AG20443 (cell line): ENCODE measurements around the gene TIMM29.
"Not testable (repeated sequence)": the region's sequence is repeated elsewhere in the genome, so short reads cannot be mapped to it uniquely, and the experiment has no call there.

Source experiments
- DNase-seq: peaks from one replicate; pipeline ENCODE4 v3.0.0; 2012; ENCODE audit warnings: low spot score, mixed read lengths

Gene TIMM29

DNA sequence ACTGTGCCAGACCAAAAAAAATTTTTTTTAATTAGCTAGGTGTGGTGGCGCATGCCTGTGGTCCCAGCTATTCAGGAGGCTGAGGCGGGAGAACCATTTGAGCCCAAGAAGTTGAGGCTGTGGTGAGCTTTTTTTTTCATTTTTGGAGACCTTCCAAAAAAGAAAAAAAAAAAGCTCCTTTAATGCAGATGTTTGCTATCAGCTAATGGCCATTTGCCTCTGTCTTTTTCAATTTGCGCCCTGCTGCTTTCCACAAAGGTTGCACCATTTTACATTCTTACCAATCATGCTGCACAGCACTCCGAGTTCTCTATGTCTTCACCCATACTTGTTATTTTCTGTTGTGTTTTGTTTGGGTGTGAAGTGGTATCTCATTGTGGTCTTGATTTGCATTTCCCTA, 16.7 kb downstream of the TIMM29 start:
- no peak for DNase-seq

DNA sequence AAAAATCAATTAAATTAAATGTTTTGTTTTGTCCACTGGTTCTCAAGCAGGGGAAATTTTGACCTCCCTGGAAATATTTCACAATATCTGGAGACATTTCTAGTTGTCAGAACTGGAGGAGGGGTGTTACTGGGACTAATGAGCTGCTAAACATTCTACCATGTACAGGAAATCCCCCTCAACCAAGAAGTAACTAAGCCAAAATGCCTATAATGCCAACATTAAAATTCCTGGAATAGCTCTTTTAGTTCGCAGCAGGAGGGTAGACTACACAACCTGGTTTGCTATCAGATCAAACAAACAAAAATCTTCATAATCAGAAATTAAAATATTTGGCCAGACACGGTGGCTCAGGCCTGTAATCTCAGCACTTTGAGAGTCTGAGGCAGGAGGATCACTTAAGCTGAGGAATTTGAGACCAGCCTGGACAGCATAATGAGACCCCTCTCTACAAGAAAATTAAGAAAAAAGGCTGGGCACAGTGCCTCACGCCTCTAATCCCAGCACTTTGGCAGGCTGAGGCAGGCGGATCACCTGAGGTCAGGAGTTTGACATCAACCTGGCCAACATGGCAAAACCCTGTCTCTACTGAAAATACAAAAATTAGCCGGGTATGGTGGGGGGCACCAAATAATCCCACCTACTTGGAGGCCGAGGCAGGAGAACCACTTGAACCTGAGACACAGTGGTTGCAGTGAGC, 18.5 kb downstream of the TIMM29 start:
- peak; percentile 35 for DNase-seq

DNA sequence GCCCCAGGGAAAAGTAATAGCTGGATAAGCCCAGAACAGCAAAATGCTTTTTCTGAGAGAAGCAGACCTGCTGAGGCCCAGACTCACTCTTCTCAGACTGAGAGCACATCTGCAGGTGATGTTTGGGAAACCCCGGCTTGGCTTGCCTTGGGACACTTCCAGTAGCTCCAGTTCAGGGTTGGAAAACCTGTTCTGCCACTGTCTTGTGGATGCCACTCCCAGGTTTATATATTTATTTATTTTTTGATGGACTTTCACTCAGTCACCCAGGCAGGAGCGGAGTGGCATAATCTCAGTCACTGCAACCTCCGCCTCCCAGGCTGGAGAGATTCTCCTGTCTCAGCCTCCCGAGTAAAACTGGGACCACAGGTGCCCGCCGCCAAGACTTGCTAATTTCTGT, 24.2 kb downstream of the TIMM29 start:
- DNase-seq, result no peak

DNA sequence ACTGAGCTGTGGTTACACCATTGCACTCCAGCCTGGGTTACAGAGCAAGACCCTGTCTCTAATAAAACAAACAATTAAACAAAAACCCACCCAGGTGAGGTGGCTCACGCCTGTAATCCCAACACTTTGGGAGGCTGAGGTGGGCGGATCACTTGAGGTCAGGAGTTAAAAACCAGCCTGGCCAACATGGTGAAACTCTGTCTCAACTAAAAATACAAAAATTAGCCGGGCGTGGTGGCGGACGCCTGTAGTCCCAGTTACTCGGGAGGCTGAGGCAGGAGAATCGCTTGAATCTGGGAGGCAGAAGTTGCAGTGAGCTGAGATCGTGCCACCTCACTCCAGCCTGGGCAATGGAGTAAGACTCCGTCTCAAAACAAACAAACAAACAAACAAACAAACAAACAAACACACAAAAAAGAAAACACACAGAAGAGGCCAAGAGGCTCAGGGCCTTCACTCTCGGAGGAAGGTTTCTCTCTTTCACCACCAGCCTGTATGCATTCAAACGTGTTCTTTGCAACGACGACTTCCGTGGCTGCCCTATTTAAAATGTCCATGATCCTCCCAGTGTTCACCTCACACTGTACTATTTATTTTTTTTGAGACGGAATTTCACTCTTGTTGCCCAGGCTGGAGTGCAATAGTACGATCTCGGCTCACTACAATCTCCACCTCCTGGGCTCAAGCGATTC, 30.8 kb downstream of the TIMM29 start:
- DNase-seq, result not testable (repeated sequence)

DNA sequence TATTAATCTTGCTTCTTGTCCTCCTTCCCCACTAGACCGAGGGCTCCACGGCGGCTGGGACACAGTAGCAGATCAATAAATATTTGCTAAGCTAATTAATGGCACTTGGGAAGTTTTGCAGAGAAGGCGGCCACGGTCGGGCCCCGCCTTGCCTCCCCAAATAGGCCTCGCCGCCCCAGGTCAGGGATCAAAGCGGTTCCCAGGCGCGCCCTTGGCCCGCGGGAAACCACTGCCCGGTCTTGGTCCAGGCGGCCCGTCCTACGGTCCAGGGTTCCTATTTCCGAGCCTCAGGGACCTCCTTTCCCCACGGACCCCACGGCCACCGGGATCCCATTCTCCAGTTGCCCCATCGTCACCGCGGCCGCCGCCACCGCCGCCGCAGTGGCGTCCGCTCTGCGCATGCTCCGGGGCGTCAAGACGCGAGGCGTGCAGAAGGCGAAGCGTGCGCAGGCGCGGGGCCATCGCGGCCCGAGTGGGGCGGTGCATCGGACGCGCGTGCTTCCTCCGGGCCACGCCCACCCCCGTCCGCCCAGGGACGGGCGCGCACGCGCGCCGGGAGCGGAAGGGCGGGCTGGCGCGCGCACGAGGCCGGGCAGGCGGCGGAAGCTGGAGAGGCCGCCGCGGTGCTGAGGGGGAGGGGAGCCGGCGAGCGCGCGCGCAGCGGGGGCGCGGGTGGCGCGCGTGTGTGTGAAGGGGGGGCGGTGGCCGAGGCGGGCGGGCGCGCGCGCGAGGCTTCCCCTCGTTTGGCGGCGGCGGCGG, 31.9 kb downstream of the TIMM29 start, which contains the start of gene SMARCA4:
Gene SMARCA4 (plus strand): TSS at position 717 of the 759 bp plus-strand sequence. CDS start 23,122 bp downstream, outside the sequence.
- peak; percentile 100 for DNase-seq

DNA sequence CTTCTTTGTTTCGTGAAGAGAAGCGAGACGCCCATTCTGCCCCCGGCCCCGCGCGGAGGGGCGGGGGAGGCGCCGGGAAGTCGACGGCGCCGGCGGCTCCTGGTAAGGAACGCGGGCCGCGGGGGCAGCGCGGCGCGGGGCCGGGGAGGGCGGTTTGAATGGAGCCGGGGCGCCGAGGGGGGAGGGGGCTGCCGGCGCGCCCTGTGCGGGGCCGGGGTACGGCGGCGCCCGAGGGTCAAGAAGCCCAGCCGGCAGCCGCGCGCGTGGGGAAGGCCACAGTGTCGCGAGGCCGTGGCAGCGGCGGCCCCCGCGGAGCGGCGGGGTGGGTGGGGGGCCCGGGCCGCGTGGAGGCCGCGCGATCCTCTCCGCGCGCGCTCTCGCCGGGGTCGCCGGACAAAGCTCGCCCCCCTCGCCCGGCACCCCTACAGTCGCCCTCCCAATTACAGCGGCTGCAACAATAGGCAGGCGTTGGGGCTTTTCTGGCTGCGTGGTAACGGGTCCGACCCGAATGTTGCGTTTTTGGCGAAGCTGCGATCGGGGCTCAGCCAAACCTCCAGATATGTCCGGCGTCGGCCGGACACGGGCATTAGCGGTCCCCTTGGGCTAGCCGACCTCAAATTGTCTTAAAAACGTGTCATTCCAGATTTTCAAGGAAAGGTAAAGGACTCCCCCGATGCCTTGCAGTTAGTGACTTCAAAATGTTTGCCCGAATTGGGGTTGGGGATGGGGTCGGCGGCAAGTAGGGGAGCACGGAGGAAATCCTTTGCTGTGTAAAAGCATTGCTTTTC, 32.7 kb downstream of the TIMM29 start:
- no peak for DNase-seq

DNA sequence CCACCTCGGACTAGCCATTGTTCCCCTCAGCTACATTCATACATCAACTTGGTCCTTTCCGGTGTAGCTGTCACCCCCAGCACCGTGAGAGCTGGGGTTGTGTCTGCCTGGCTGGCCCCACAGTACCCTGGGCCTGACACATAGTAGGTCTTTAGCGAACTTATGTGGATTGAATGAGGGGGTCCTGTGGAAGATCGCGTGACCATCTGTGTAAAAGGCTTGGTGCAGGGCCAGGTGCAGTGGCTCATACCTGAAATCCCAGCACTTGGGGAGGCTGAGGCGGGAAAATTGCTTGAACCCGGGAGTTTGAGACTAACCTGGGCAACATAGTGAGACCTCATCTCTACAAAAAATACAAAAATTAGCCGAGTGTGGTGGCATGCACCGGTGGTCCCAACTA, 34.3 kb downstream of the TIMM29 start:
- no peak for DNase-seq

DNA sequence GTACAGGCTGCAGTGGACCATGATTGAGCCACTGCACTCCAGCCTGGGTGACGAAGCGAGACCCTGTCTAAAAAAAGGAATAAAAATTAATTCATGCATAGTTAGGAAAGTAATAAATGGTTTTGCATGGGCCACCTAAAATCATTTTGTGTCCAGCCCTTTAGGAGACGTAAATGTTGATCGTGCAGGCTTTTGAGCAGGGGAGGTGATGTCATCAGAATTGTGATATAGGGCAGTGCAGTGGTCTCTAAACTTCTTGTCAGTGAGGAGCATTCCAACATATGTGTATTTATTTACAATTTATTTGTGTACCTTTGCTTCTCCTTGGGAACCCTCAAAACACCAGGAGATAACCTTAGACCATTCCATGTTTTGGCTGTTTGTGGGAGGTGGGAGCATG, 35.3 kb downstream of the TIMM29 start:
- no peak for DNase-seq

DNA sequence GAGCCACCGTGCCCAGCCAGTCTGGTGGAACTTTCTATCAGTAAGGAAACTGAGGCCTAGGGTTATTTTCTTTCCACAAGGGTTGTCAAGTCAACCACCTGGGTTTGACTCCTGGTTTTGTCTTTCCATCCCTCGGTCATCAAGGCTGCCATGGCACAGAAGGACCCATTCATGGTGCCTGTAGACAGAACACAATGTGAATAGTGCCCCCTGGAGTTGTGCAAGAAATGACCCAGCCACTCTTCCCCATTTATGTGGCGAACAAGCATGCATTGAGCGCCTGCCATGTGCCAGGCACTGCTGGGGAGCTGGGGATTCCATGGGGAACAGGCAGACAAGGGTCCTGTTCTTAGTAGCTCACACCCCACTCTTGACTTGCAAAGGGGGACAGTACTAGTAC, 36.3 kb downstream of the TIMM29 start:
- no peak for DNase-seq

DNA sequence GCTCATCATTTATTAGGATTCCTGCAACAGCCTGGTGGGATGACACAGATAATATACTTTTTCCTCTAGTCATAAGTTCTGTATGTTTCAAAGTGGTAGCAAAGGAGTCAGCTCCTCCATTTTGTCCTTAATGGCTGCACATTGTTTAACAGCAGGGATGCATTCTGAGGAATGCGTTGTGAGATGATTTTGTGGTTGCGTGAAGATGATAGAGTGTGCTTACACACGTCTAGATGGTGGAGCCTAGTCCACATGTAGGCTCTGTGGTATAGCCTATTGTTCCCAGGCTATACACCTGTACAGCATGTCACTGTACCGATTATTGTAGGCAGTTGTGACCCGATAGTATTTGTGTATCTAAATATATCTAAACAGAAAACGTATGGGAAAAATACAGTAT, 36.8 kb downstream of the TIMM29 start:
- no peak for DNase-seq

DNA sequence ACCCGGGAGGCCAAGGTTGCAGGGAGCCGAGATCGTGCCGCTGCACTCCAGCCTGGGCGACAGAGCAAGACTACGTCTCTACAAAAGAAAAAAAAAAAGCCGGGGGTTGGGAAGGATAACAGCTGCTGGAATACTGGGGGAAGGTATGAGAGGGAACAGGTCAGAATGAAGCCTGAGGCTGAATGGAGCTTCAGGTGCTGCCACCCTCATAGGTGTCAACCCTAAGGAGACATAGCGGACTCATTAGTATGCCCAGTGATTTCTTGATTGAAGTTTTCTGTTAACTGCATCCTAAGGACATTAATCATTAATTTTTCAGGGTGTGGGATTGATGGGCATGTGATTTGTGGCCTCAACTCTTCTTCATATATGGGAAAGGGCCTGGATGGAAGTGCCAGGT, 38.2 kb downstream of the TIMM29 start:
- DNase-seq, result no peak

DNA sequence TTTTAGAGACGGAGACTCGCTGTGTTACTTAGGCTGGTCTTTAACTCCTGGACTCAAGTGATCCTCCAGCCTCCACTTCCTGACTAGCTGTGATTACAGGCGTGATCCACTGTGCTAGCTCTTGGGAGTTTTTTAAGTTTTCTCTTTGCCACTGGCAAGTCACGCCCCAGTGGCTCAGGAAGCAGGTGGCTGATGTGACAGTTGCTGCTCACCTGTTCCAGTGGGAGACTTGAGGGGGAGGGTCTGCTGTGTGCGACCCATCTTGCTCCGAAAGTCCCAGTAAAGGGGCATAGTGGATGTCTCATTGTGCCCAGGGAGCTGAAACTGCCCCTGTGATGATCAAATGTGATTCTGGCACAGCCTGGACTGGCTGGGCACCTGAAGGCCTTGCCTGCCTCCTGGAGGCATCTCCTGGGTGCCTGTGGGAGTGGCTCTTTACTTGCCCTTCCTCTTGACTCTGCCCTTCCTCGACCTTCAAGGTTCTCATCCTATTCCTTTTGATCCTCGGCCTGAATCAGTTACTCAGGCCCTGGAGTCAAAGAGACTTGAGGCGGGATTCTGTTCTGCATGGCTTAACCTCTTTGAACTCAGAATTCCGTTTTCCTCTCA, 40.0 kb downstream of the TIMM29 start:
- no peak for DNase-seq

DNA sequence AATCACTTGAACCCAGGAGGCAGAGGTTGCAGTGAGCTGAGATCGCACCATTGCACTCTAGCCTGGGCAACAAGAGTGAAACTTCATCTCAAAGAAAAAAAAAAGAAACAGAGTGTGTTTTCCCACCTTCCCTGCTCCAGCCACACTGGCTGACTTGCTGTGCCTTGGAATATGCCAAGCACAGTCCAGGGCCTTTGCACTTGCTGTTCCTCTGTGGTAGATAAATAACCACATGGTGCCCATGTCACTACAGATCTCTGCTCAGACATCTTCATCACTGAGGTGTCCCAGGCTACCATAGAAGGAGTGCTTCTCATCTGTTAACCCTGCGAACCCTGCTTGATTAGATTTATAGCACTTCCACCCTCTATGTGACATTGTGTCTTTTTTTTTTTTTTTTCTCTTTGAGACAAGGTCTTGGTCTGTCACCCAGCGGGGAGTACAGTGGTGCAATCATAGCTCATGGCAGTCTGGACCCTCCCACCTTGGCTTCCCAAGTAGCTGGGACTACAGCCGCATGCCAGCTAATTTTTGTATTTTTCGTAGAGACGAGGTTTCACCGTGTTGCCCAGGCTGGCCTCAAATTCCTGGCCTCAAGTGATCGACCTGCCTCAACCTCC, 42.6 kb downstream of the TIMM29 start:
- DNase-seq, result no peak

DNA sequence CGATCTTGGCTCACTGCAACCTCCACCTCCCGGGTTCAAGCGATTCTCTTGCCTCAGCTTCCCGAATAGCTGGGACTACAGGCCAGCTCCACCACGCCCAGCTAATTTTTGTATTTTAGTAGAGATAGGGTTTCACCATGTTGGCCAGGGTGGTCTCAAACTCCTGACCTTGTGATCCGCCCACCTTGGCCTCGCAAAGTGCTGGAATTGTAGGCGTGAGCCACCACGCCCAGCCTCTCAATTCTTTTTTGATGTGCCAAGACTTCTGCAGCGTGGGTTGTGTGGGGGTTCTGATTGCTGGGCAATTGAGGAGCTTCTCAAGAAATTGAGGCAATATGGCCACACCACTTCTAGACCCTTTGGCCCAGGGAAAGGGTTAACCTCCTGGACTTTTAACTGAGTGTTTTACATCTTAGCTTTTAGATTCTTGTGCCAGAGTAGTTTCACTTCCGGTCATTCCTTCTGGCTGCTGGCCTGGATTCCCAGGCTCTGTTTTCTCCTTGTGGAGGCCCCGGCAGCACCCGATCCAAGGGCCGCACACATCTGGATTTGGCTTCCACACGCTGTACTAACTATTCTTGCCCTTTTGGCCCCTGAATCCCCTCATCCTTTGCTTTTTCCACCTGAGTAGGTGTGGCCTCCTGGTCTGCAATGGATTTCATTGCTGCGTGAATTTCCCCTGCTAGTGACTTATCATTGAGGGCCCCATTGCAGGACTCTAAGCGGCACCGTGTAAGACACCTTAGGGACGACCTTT, 46.9 kb downstream of the TIMM29 start:
- peak; percentile 84 for DNase-seq

DNA sequence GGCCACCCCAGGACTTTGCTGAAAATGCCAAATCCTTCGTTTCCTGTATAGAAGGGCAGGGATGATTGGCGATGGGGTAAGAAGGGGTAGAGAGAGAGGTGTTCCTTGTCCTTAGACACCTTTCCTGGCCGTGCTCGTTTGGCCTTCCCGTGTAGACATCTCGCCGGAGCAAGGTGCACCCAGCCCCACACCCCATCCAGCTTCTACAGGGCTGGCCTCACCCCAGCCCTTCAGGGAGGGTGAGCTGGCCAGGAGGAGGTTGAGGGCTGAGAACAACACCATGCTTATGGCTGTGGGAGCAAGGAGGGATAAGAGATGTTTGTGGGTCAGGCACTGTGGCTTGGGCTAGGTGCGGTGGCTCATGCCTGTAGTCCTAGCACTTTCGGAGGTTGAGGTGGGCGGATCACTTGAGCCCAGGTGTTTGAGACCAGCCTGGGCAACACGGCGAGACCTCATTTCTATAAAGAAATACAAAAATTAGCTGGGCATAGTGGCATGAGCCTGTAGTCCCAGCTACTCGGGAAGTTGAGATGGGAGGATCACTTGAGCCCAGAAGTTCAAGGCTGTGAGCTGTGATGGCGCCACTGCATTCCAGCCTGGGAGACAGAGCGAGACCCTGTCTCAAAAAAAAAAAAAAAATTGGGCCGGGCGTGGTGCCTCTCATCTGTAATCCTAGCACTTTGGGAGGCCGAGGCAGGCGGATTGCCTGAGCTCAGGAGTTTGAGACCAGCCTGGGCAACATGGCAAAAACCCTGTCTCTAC, 47.7 kb downstream of the TIMM29 start:
- DNase-seq, result no peak

DNA sequence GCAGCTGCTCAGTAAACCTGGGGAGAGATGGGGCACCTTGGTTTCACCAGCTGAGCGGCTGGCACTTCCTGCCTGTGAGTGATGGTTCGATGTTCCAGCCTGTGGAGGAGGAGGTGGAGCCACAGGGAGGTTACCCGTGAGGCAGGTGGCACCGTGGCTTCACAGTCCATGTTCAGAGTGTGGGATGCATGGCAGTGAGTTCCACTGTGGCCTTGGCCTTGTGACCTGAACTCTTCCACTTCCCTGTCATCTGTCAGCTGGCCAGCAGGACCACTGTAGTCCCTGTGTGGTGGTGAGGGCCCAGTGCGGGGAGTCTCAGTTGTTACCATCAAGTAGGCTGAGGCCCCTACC, 49.1 kb downstream of the TIMM29 start:
- DNase-seq, result no peak
